IMR-90 (cell line): Measurements from ENCODE around the gene NAB1. TPM values are rescaled to one million over a fixed set of nuclear protein-coding genes. Genes with fewer than 3 reads are reported as not detected.

ENCODE experiments used
- ATAC-seq: fragments of 200-7000 bp; cut with Tn5 transposase; 2 replicates; pipeline ENCODE4 v1.9.1; 2020; ENCODE audit warnings: low read depth, mild to moderate bottlenecking, moderate library complexity
- BruUV-seq: library from RNA; stranded (reverse); fragments of 400-500 nt; replicated peaks from 2 replicates; lab custom pipeline; 2021; lab: Mats Ljungman, UMichigan
- CTCF ChIA-PET: fragments of 300-600 bp; formaldehyde crosslinking; extraction: SDS; loops from one replicate; lab custom pipeline; 2021; ENCODE audit warnings: antibody characterized with exemption; lab: Yijun Ruan, JAX
- POLR2A ChIA-PET: fragments of 300-600 bp; sonication (Branson Sonifier 250); formaldehyde crosslinking; loops from one replicate; lab custom pipeline; 2022; ENCODE audit warnings: antibody characterized with exemption; ENCODE audit not compliant: unreplicated experiment; lab: Charles Lee
- DNase-seq: peaks from one replicate; pipeline ENCODE4 v3.0.0; 2013
- H2AFZ ChIP-seq: replicated peaks from 2 replicates; pipeline ENCODE3; 2013; ENCODE audit warnings: low read length, mild to moderate bottlenecking; ENCODE audit not compliant: poor library complexity
- H2AK5ac ChIP-seq: 2 replicates; pipeline ENCODE4 v1.6.1; 2013; ENCODE audit warnings: low read depth, low read length, inconsistent platforms
- H2AK9ac ChIP-seq: replicated peaks from 2 replicates; pipeline ENCODE3; 2013; ENCODE audit warnings: mild to moderate bottlenecking, low read depth, low read length, moderate library complexity; ENCODE audit not compliant: poor library complexity
- H2BK120ac ChIP-seq: 2 replicates; pipeline ENCODE4 v1.6.1; 2013; ENCODE audit warnings: low read depth, low read length, inconsistent platforms
- H2BK15ac ChIP-seq: 3 replicates; pipeline ENCODE4 v1.6.1; 2013; ENCODE audit warnings: low read depth, low read length, inconsistent platforms
- H2BK20ac ChIP-seq: 2 replicates; pipeline ENCODE4 v1.6.1; 2013; ENCODE audit warnings: low read depth, mild to moderate bottlenecking, inconsistent platforms, low read length, moderate library complexity
- H2BK5ac ChIP-seq: 2 replicates; pipeline ENCODE4 v1.6.1; 2013; ENCODE audit warnings: mild to moderate bottlenecking, low read depth, low read length, inconsistent platforms; ENCODE audit not compliant: poor library complexity, severe bottlenecking
- H3K14ac ChIP-seq: replicated peaks from 2 replicates; pipeline ENCODE4 v1.6.1; 2013; ENCODE audit warnings: low read depth, low read length, inconsistent platforms
- H3K18ac ChIP-seq: 2 replicates; pipeline ENCODE4 v1.6.1; 2013; ENCODE audit warnings: low read depth, low read length, control low read depth
- H3K23ac ChIP-seq: 2 replicates; pipeline ENCODE4 v1.6.1; 2013; ENCODE audit warnings: low read depth, low read length, inconsistent platforms
- H3K27ac ChIP-seq: 2 replicates; pipeline ENCODE4 v1.5.1; 2013; ENCODE audit warnings: mild to moderate bottlenecking, control low read depth, low read length; ENCODE audit not compliant: insufficient read depth
- H3K27me3 ChIP-seq: 2 replicates; pipeline ENCODE4 v1.6.1; 2013; ENCODE audit warnings: low read length; ENCODE audit not compliant: control insufficient read depth, insufficient read depth
- H3K36me3 ChIP-seq: 2 replicates; pipeline ENCODE4 v1.6.1; 2013; ENCODE audit warnings: low read length, mixed read lengths; ENCODE audit not compliant: control insufficient read depth, insufficient read depth
- H3K4ac ChIP-seq: 2 replicates; pipeline ENCODE4 v1.6.1; 2013; ENCODE audit warnings: low read depth, low read length, inconsistent platforms
- H3K4me1 ChIP-seq: 2 replicates; pipeline ENCODE4 v1.6.1; 2013; ENCODE audit warnings: low read length, mixed read lengths; ENCODE audit not compliant: control insufficient read depth, insufficient read depth
- H3K4me2 ChIP-seq: 2 replicates; pipeline ENCODE4 v1.6.1; 2013; ENCODE audit warnings: low read depth, mild to moderate bottlenecking, control low read depth, low read length, moderate library complexity
- H3K4me3 ChIP-seq: 2 replicates; pipeline ENCODE4 v1.5.1; 2013; ENCODE audit warnings: low read depth, mild to moderate bottlenecking, control low read depth, low read length, moderate library complexity; ENCODE audit not compliant: insufficient read depth
- H3K56ac ChIP-seq: 2 replicates; pipeline ENCODE4 v1.6.1; 2013; ENCODE audit warnings: low read length, inconsistent platforms; ENCODE audit not compliant: insufficient read depth; ENCODE audit errors: extremely low read depth
- H3K79me1 ChIP-seq, 2 experiments: 2 replicates each; pipeline ENCODE4 v1.6.1; 2013; ENCODE audit warnings: low read length in 2 of 2, inconsistent platforms in 1 of 2, low read depth in 1 of 2
- H3K9ac ChIP-seq: 2 replicates; pipeline ENCODE4 v1.6.1; 2013; ENCODE audit warnings: low read depth, low read length, control low read depth
- H3K9me1 ChIP-seq: 2 replicates; pipeline ENCODE4 v1.6.1; 2013; ENCODE audit warnings: low read length, inconsistent platforms; ENCODE audit not compliant: insufficient read depth
- H3K9me3 ChIP-seq: 2 replicates; pipeline ENCODE4 v1.6.1; 2013; ENCODE audit warnings: low read length; ENCODE audit not compliant: control insufficient read depth, insufficient read depth
- H4K20me1 ChIP-seq: 2 replicates; pipeline ENCODE4 v1.6.1; 2013; ENCODE audit warnings: low read length, inconsistent platforms; ENCODE audit not compliant: insufficient read depth
- H4K5ac ChIP-seq: 2 replicates; pipeline ENCODE4 v1.6.1; 2013; ENCODE audit warnings: mild to moderate bottlenecking, low read depth, low read length, control low read depth
- H4K8ac ChIP-seq, 2 experiments: 2 replicates each; pipeline ENCODE4 v1.6.1; 2013; ENCODE audit warnings: low read depth in 2 of 2, low read length in 2 of 2, control low read depth in 1 of 2, inconsistent platforms in 1 of 2
- H4K91ac ChIP-seq: 2 replicates; pipeline ENCODE4 v1.6.1; 2013; ENCODE audit warnings: low read depth, low read length, inconsistent platforms; ENCODE audit not compliant: insufficient read depth
- ELK1 ChIP-seq: fragments of 150-350 bp; IDR thresholded peaks from 2 replicates; pipeline ENCODE4 v1.6.1; 2016; ENCODE audit warnings: low read depth, mild to moderate bottlenecking, low read length, moderate library complexity, borderline replicate concordance
- MXI1 ChIP-seq: IDR thresholded peaks from 2 replicates; pipeline ENCODE4 v1.6.1; 2012; ENCODE audit warnings: low read depth, mild to moderate bottlenecking, low read length, moderate library complexity, borderline replicate concordance
- POLR2A ChIP-seq: IDR thresholded peaks from 2 replicates; pipeline ENCODE4 v1.6.1; 2012; ENCODE audit warnings: mild to moderate bottlenecking, low read depth, low read length
- dilution Hi-C: fragments of 300-500 bp; cut with HindIII; formaldehyde crosslinking; loops from one replicate; pipeline ENCODE4 v1.14.3; 2018; ENCODE audit warnings: low sequenced_read_pairs; ENCODE audit not compliant: unreplicated experiment
- in situ Hi-C: fragments of 300-500 bp; cut with MboI; formaldehyde crosslinking; loops from 3 replicates; pipeline ENCODE4 v1.14.3; 2019; ENCODE audit warnings: low sequenced_read_pairs, inconsistent platforms, mixed read lengths
- intact Hi-C: fragments of 100-400 bp; cut with micrococcal nuclease; formaldehyde crosslinking; loops from 2 replicates; pipeline ENCODE4 v1.10.0; 2022
- polyA plus RNA-seq, 3 experiments: library from polyadenylated mRNA; depleted of rRNA; stranded (reverse); fragments of >200 nt; gene quantifications; 2 replicates each; pipeline ENCODE4 v1.2.3, GENCODE V29; 2012; ENCODE audit warnings: low replicate concordance in 1 of 3
- total RNA-seq: library from RNA; depleted of rRNA; stranded (reverse); fragments of >200 nt; gene quantifications from 2 replicates; pipeline ENCODE4 v1.2.3, GENCODE V29; 2012

NAB1 gene
- total and polyA plus RNA-seq, 2 of the 4 experiments (the other 2 are of a cell fraction) = 11.9 to 31.2 TPM

- Histone ChIP-seq H3K36me3 (no peaks in the 10 kb centered on the region), H3K18ac (no peak overlapping the region), H3K9me1 (no peaks in the 10 kb centered on the region), H3K27ac (no peak overlapping the region), H4K5ac (no peak overlapping the region), H3K23ac (no peak overlapping the region), H2BK20ac (no peak overlapping the region), H3K79me1 (no peaks in the 10 kb centered on the region), H4K20me1 (no peaks in the 10 kb centered on the region), H3K4me1 (no peaks in the 10 kb centered on the region), H3K4me2 (no peak overlapping the region), H2BK5ac (no peak overlapping the region), H4K91ac (no peak overlapping the region), H2AFZ (no peak overlapping the region), H3K9ac (no peak overlapping the region), H3K4me3 (no peak overlapping the region), H4K8ac (no peak overlapping the region), H3K56ac (no peak overlapping the region), H3K14ac (no peak overlapping the region), H2AK5ac (no peak overlapping the region), H3K4ac (no peak overlapping the region), H2BK15ac (no peak overlapping the region), H3K27me3 (no peaks in the 10 kb centered on the region; the same call in 1 of the 2 replicates), H3K9me3 (no peaks in the 10 kb centered on the region), H2BK120ac (no peak overlapping the region), H2AK9ac (no peak overlapping the region)
- ChIA-PET CTCF (no interaction called here), POLR2A (no interaction called here)
- BruUV-seq = no TSS peak
- no peak for TF ChIP-seq ELK1
- TF ChIP-seq POLR2A = no peak
- TF ChIP-seq MXI1 = no peak
- ATAC-seq (no peak), DNase-seq (no peak)
- intact Hi-C loops = loop anchor here (5.0 kb wide), 1 partner anchor 38 kb away; no protein-coding TSS in a partner anchor
- dilution Hi-C loops = no loop called here
- in situ Hi-C loops = no loop called here
Observed at GRCh38 chr2:190625691-190626090, 23.2 kb upstream of the NAB1 start.
